ENCODE data around the gene RPRD1B.

DNA sequence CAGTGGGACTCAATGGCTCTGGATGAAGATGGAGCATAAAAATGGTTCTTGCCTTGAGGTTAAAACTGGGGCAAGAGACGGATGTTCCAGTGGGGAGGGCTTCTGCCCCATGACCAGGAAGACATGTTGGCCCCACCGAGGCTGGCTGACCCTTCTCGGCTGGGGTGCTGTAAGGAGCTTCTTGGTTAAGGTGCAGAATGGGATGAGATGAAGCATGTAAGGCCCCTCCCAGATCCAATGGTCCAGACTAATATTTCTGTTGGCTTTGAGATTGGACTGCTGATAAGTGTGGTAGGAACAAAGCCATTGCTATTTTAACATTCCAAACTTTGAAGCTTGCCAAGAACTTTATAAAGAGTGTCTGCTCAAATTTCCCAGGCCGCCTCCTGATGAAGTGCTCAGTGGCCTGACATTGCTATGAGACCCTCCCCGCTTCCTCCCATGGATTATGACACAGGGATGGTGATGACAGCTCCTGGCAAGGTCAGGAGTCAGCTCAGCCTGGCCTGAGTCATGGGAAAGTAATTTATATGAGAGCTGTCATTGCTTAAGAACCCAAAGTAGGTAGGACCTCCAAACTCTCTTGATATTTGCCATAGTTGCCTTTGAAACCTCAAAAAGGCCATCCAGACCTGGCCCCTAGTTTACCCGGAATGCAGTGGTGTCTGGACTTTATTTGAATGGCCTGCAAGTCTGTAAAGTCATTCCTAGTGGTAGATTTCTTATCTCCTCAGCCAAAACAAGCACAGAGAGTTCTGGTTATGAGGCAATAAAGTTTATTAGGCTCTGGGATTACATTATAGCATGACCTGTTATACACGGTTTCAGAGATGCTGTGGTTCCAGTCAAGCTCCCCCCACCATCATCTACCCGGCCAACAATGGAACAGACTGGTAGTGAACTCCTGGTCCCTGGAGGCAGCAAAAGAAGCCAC lies 76.3 kb downstream of the RPRD1B start:
- TF ChIP-seq CTCF (IDR thresholded peaks at IDR 0.05) (no peak), POLR2A (IDR thresholded peaks at IDR 0.05) (no peak)

All from sigmoid colon (tissue), 3 donors.